ENCODE data around the gene TMEM51. TPM values are rescaled to one million over a fixed set of nuclear protein-coding genes. Genes with fewer than 3 reads are reported as not detected.

TMEM51 gene
- total and polyA plus RNA-seq, 9 donors: 9.4 to 38.5 (median 23.0) TPM

DNA sequence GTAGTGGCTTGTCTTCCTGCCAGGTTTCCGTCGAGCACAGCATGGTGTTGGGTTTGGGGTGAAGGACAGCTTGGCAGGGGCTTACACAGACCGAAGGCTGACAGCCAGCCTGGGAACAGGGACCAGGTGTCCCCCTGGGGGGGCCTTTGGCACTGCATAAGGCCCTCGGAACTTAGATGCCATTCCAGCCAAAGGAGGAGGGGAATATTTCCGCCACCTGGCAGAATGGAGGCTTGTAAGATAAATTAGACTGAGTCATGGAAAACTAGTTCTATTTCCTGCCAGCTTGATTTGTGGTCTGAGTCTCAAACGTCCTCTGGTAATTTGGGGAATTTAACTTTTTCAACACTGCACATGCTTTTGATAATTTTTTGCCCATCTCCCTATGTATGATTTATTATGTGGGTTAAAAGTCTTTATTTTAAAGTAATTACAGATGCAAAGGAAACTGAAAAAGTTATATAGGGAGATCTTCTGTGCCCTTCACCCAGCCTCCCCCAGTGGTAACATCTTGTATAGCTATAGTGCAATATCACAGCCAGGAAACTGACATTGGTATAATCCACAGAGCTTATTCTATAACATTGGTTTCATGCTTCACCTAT is 11.5 kb upstream of the TMEM51 start:
- intact Hi-C loops (cut with DNase I): no loop called here
- H3K27ac ChIP-seq: no peak overlapping the region

GRCh38 chr1:15145327-15145726 is 8.2 kb upstream of the TMEM51 start:
- Histone ChIP-seq H3K4me1 (ENCODE audit: insufficient read depth) (no peaks in the 10 kb centered on the region), H3K4me3 (no peak overlapping the region), H3K36me3 (no peaks in the 10 kb centered on the region), H3K27me3 (no peaks in the 10 kb centered on the region), H3K9me3 (no peaks in the 10 kb centered on the region), H3K27ac (no peak overlapping the region)
- TF ChIP-seq EP300 (IDR thresholded peaks at IDR 0.05): no peak
- no peak for TF ChIP-seq POLR2A (IDR thresholded peaks at IDR 0.05)
- TF ChIP-seq, protein P1, sequence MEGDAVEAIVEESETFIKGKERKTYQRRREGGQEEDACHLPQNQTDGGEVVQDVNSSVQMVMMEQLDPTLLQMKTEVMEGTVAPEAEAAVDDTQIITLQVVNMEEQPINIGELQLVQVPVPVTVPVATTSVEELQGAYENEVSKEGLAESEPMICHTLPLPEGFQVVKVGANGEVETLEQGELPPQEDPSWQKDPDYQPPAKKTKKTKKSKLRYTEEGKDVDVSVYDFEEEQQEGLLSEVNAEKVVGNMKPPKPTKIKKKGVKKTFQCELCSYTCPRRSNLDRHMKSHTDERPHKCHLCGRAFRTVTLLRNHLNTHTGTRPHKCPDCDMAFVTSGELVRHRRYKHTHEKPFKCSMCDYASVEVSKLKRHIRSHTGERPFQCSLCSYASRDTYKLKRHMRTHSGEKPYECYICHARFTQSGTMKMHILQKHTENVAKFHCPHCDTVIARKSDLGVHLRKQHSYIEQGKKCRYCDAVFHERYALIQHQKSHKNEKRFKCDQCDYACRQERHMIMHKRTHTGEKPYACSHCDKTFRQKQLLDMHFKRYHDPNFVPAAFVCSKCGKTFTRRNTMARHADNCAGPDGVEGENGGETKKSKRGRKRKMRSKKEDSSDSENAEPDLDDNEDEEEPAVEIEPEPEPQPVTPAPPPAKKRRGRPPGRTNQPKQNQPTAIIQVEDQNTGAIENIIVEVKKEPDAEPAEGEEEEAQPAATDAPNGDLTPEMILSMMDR (IDR thresholded peaks at IDR 0.05): no peak
- no peak for DNase-seq
- WGBS, 3 donors: 75 to 89% (median 78%) methylated on average over 2 of the region's 2 CpGs
- intact Hi-C loops (cut with DNase I): no loop called here

More for the DNA sequence above, 11.5 kb upstream of the TMEM51 start:
- peak in 1 of 5 donors; percentile 21 for DNase-seq
- no peaks in the 10 kb centered on the region for H3K36me3 ChIP-seq
- H3K4me3 ChIP-seq: no peak overlapping the region
- TF ChIP-seq, protein P1 (IDR thresholded peaks at IDR 0.05): no peak
- TF ChIP-seq EP300 (IDR thresholded peaks at IDR 0.05) (no peak), POLR2A (IDR thresholded peaks at IDR 0.05) (no peak)
- no peaks in the 10 kb centered on the region for H3K27me3 ChIP-seq
- H3K9me3 ChIP-seq: no peaks in the 10 kb centered on the region
- 27 to 30% (median 29%) methylated on average over 6 of the region's 6 CpGs for WGBS, 3 donors
- no peaks in the 10 kb centered on the region for H3K4me1 ChIP-seq (ENCODE audit: insufficient read depth)

DNA sequence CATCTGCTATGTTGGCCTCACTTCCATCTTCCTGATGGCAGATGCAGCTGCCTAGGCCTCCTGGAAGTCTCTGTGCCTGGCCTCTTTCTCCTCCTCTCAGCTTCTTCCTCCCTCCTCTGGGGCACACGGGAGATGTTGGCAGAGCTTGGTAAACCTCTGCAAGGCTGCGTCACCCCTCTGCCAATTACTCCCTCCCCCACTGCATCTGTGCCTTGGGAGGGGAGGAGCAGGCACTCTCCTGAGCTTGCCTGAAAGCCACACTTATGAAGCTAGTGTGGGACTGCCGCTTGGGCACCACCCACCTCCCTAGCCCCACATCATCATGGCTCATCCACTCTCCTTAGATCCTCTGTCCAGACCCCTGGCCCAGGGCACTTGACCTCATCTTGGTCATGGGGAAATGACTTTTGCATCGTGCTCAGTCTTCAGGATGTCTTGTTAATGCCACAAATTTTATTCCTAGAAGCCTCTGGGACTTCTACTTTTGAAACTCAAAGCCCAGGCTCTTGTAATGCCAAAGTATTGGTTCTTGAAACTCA is 7.3 kb upstream of the TMEM51 start:
- Histone ChIP-seq H3K4me1 (ENCODE audit: insufficient read depth) (no peaks in the 10 kb centered on the region), H3K27ac (no peak overlapping the region), H3K9me3 (no peaks in the 10 kb centered on the region), H3K4me3 (no peak overlapping the region), H3K36me3 (no peaks in the 10 kb centered on the region), H3K27me3 (no peaks in the 10 kb centered on the region)
- 75 to 78% (median 76%) methylated on average over 4 of the region's 4 CpGs for whole genome bisulfite sequencing, 3 donors
- DNase-seq: no peak
- no peak for TF ChIP-seq EP300 (IDR thresholded peaks at IDR 0.05)
- TF ChIP-seq, protein P1 (IDR thresholded peaks at IDR 0.05): no peak
- TF ChIP-seq POLR2A (IDR thresholded peaks at IDR 0.05): no peak
- intact Hi-C loops (cut with DNase I): no loop called here

- DNase-seq: no peak
- H3K27me3 ChIP-seq: no peaks in the 10 kb centered on the region
- H3K27ac ChIP-seq: no peak overlapping the region
- TF ChIP-seq, protein P1 (IDR thresholded peaks at IDR 0.05): no peak
- TF ChIP-seq POLR2A (IDR thresholded peaks at IDR 0.05): no peak
- no peak for TF ChIP-seq EP300 (IDR thresholded peaks at IDR 0.05)
- no peak overlapping the region for H3K4me3 ChIP-seq
- intact Hi-C loops (cut with DNase I): no loop called here
- no peaks in the 10 kb centered on the region for H3K9me3 ChIP-seq
- peaks cover under 1% of the 10 kb centered on the region for H3K4me1 ChIP-seq (ENCODE audit: insufficient read depth)
- no peaks in the 10 kb centered on the region for H3K36me3 ChIP-seq
- whole genome bisulfite sequencing, 3 donors: 36 to 53% (median 48%) methylated on average over 4 of the region's 4 CpGs
Measured at GRCh38 chr1:15146971-15147376, 6.6 kb upstream of the TMEM51 start.
